HUES64 (cell line): ENCODE data around the gene CENPX. TPM values are rescaled to one million over a fixed set of nuclear protein-coding genes. Genes with fewer than 3 reads are reported as not detected.

Experiments
- H3K27ac ChIP-seq: 2 replicates; pipeline ENCODE4 v1.7.0; 2013; ENCODE audit warnings: low read depth, low read length, inconsistent platforms
- H3K27me3 ChIP-seq: 2 replicates; pipeline ENCODE4 v1.6.1; 2013; ENCODE audit warnings: mild to moderate bottlenecking, low read length; ENCODE audit not compliant: insufficient read depth
- H3K36me3 ChIP-seq: 2 replicates; pipeline ENCODE4 v1.6.1; 2013; ENCODE audit warnings: mild to moderate bottlenecking, low read length; ENCODE audit not compliant: insufficient read depth
- H3K4me1 ChIP-seq: 2 replicates; pipeline ENCODE4 v1.6.1; 2013; ENCODE audit warnings: mild to moderate bottlenecking, low read length, moderate library complexity; ENCODE audit not compliant: insufficient read depth
- H3K4me3 ChIP-seq: 2 replicates; pipeline ENCODE4 v1.5.1; 2013; ENCODE audit warnings: mild to moderate bottlenecking, low read length, moderate library complexity
- H3K9ac ChIP-seq: 2 replicates; pipeline ENCODE4 v1.6.1; 2013; ENCODE audit warnings: mild to moderate bottlenecking, low read depth, low read length
- H3K9me3 ChIP-seq: 2 replicates; pipeline ENCODE4 v1.6.1; 2013; ENCODE audit warnings: low read depth, low read length; ENCODE audit not compliant: insufficient read depth
- WGBS: fragments of 150-250, 120-280 bp; methylation state at CpG from one replicate; pipeline ENCODE4 v1.1.7; 2013; ENCODE audit warnings: missing lambda C conversion rate; 5-methylcytosine and 5-hydroxymethylcytosine counted together
- polyA plus RNA-seq, 2 experiments: library from polyadenylated mRNA; stranded (reverse); fragments of 50-300 nt; gene quantifications; one replicate each; pipeline ENCODE4 v1.2.3, GENCODE V29; 2013

Gene CENPX
- polyA plus RNA-seq (2013, experiment 1 of 2) = 79.8 TPM
- polyA plus RNA-seq (2013, experiment 2 of 2) = 75.0 TPM

DNA sequence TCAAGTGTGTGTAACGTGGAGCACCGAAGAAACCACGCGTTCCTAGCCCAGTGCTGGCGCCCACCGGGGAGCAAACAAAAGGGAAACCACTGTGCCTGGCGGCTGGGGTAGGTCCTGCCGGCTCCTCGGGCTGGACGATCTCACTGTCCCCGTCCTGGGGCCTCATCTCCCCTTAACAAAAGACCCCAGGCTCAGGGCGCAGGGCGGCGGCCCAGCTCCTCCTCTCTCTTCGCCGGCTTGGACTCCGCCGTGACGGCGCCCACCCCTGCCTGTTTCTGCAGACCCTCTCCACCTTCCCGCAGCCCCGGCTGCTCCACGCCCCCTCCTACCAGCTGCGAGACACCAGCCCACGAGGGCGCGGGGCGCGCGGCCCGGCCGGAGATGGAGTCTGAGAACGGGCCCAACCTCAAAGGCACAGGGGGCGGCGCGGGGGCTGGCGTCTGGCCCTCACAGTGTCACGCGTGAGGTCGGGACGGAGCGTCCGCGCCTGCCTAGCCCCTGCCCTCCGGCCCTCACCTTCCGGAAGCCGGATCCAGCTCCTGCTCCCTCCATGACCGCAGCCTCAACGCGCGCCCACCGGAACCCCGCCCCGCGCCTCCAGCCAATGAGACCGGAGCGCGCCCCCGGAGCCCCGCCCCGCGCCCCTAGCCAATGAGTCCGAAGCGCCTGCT, at the start of gene CENPX:
Gene CENPX (minus strand): TSS at position 569 of the 671 bp plus-strand sequence. CDS start 17 bp downstream, at position 552.
- Histone ChIP-seq H3K9me3 (no peaks in the 10 kb centered on the region), H3K4me1 (peaks cover 6% of the 10 kb centered on the region; the same call in 1 of the 2 replicates), H3K9ac (peak within 1 kb of the TSS; percentile 90), H3K4me3 (peak within 1 kb of the TSS; percentile 97), H3K36me3 (peaks cover 7% of the 10 kb centered on the region; the same call in 1 of the 2 replicates), H3K27me3 (0 out of 2 replicates have a peak, but pooled peaks cover 6% of the 10 kb centered on the region), H3K27ac (peak within 1 kb of the TSS; percentile 58; the same call in 1 of the 2 replicates)
- under 1% methylated on average over 64 of the region's 64 CpGs for WGBS

DNA sequence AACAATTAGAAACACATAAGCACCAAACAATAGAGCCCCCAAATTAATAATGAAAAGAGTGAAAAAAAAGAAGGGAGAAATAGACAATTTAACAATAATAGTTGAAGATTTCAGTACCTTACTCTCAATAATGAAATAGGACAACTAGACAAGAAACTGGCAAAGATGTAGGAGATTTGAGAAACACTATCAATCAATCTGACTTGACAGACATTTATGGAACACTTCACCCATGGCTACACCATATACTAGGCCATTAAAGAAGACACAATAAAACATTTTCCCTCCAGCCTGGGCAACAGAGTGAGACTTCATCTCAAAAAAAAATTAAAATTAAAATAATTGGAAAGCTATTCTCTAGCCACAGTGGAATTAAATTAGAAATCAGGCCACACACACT, 47.9 kb upstream of the CENPX start:
- Histone ChIP-seq H3K4me3 (no peak overlapping the region), H3K27me3 (no peaks in the 10 kb centered on the region; the same call in 1 of the 2 replicates), H3K27ac (no peak overlapping the region), H3K36me3 (no peaks in the 10 kb centered on the region), H3K4me1 (no peaks in the 10 kb centered on the region), H3K9me3 (no peaks in the 10 kb centered on the region), H3K9ac (no peak overlapping the region)

GRCh38 chr17:82065638-82066303, 43.1 kb upstream of the CENPX start, which contains the start of gene DUS1L:
Gene DUS1L, minus strand, starts transcription at chr17:82065804. Its CDS starts 745 bp downstream, at chr17:82065059.
- H3K9ac ChIP-seq = peak within 1 kb of the TSS; percentile 91
- H3K9me3 ChIP-seq = no peaks in the 10 kb centered on the region
- WGBS = 11% methylated on average over 88 of the region's 88 CpGs
- H3K36me3 ChIP-seq = peaks cover 32% of the 10 kb centered on the region
- no peaks in the 10 kb centered on the region for H3K4me1 ChIP-seq
- no peaks in the 10 kb centered on the region for H3K27me3 ChIP-seq
- peak within 1 kb of the TSS; percentile 87 for H3K4me3 ChIP-seq
- H3K27ac ChIP-seq = no peak within 1 kb of the TSS

GRCh38 chr17:82065193-82065637, 42.5 kb upstream of the CENPX start:
- Histone ChIP-seq H3K4me1 (no peaks in the 10 kb centered on the region), H3K27ac (no peak overlapping the region), H3K36me3 (peaks cover 37% of the 10 kb centered on the region), H3K9me3 (no peaks in the 10 kb centered on the region), H3K27me3 (no peaks in the 10 kb centered on the region), H3K9ac (peak overlapping the region; percentile 70), H3K4me3 (peak overlapping the region; percentile 87)
- WGBS = 2% methylated on average over 47 of the region's 47 CpGs

GRCh38 chr17:82064433-82065192, 41.9 kb upstream of the CENPX start:
- Histone ChIP-seq H3K27me3 (no peaks in the 10 kb centered on the region), H3K9me3 (no peaks in the 10 kb centered on the region), H3K4me1 (no peaks in the 10 kb centered on the region), H3K27ac (no peak overlapping the region), H3K4me3 (peak overlapping the region; percentile 87), H3K9ac (peak overlapping the region; percentile 70), H3K36me3 (peaks cover 43% of the 10 kb centered on the region)
- 58% methylated on average over 36 of the region's 36 CpGs for WGBS

GRCh38 chr17:82063424-82064415, 41.0 kb upstream of the CENPX start:
- Histone ChIP-seq H3K27ac (no peak overlapping the region), H3K4me3 (peak overlapping the region; percentile 87)

GRCh38 chr17:82062984-82063368, 40.3 kb upstream of the CENPX start:
- WGBS = 96% methylated on average over 9 of the region's 9 CpGs

More at GRCh38 chr17:82063424-82064415, 41.0 kb upstream of the CENPX start:
- Histone ChIP-seq H3K9me3 (no peaks in the 10 kb centered on the region), H3K27me3 (no peaks in the 10 kb centered on the region), H3K36me3 (peaks cover 52% of the 10 kb centered on the region), H3K4me1 (no peaks in the 10 kb centered on the region), H3K9ac (no peak overlapping the region)
- WGBS = 91% methylated on average over 20 of the region's 20 CpGs

DNA sequence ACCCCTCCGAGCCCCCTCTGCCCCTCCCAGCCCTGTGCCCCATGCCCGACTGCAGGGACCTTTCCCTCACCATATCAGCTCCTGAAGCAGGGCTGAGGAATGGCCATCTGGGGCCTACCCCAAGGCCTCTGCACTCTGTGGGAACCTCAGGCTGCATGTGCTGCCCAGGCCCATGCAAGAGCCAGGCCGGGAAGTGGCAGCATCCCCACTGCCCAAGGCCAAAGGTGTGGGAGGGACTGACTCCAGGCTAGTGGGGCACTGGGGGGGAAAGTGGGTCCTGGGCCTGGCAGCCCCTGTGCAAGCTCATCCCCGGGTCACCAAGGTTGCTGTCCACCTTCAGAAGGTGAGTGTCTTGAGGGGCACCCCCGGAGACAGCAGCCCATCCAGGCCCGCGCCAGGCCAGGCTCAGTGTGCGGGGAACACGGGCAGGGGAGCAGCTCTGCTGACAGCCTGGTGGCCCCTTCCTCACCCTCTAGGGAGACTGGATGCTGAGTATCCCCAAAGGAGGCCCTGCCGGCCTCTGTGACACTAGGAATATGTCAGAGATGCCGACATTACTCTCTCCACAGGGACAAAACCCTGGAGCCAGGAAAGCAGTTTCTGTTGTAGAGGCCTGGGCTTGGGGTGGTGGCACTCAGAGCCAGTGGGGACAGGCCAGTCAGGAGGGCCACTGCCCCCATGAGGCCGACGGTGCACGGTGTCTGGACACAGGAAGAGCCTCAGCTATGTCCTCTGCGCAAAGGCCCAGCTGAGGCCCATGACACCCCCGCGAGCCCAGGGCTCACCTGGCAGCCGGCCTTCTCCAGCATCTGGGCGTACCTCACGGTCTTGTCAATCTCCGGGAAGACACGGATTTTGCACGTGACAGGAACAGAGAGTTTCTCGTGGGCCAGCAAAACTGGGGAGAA, 39.7 kb upstream of the CENPX start:
- WGBS = 94% methylated on average over 24 of the region's 24 CpGs
- Histone ChIP-seq H3K9ac (no peak overlapping the region), H3K27ac (no peak overlapping the region), H3K27me3 (no peaks in the 10 kb centered on the region), H3K36me3 (peaks cover 64% of the 10 kb centered on the region), H3K4me1 (no peaks in the 10 kb centered on the region), H3K4me3 (no peak overlapping the region), H3K9me3 (no peaks in the 10 kb centered on the region)

More at GRCh38 chr17:82062984-82063368, 40.3 kb upstream of the CENPX start:
- H3K9me3 ChIP-seq = no peaks in the 10 kb centered on the region
- H3K4me3 ChIP-seq = no peak overlapping the region
- H3K27me3 ChIP-seq = no peaks in the 10 kb centered on the region
- H3K27ac ChIP-seq = no peak overlapping the region
- H3K9ac ChIP-seq = no peak overlapping the region
- H3K4me1 ChIP-seq = no peaks in the 10 kb centered on the region
- H3K36me3 ChIP-seq = peaks cover 58% of the 10 kb centered on the region

DNA sequence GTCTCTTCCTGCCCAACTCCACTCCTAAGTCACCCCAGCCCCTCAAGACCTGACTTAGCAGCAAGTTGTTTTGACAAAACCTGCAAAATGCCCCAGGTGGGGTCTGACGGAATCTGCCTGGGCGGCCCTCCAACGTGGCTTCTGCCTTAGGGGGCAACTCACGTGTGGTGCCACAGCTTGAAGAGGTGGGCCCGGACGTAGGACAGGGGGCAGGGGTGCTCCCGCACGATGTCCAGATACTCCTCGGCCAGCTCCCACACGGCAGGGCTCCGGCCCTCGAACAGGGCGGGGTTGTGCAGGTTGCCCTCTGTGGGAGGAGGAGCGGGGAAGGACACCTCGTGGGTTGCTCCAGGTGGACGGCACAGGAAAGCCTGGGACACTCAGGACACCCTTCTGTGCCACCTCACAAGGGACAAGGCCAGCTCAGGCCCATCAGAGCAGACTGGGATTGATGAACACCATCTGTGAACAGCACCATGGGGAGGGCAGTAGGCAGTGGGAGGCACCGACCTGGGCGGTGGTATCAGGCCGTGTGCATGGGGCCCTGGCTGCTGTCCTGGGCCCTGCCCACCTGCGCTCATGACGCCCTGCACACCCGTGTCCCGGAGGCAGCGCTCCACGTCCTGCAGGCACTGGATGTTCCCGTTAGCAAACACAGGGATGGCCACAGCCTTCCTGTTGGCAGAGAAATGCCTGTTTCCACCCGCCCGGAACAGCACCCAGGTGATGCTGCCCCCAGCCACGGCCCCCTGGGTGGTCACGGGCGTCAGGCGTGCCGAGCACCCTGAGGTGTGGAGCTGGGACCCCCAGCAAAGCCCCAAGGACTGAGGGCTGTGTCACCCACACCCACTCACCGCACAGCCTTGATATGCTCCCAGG, 38.6 kb upstream of the CENPX start:
- Histone ChIP-seq H3K36me3 (peaks cover 75% of the 10 kb centered on the region), H3K27ac (no peak overlapping the region), H3K27me3 (no peaks in the 10 kb centered on the region), H3K4me1 (no peaks in the 10 kb centered on the region), H3K4me3 (no peak overlapping the region), H3K9ac (no peak overlapping the region), H3K9me3 (no peaks in the 10 kb centered on the region)
- 95% methylated on average over 34 of the region's 34 CpGs for WGBS
